HUES6 (cell line): ENCODE results near the gene RNF146.
A peak's percentile ranks its signal among the peaks of the same experiment; 100 is the strongest.

Experiments
- H3K27ac ChIP-seq: 2 replicates; pipeline ENCODE4 v1.7.0; 2013; ENCODE audit warnings: low read depth, mild to moderate bottlenecking, low read length, inconsistent platforms
- H3K27me3 ChIP-seq: 2 replicates; pipeline ENCODE4 v1.6.1; 2013; ENCODE audit warnings: low read length; ENCODE audit not compliant: control insufficient read depth, insufficient read depth
- H3K36me3 ChIP-seq: 2 replicates; pipeline ENCODE4 v1.6.1; 2013; ENCODE audit warnings: low read length; ENCODE audit not compliant: control insufficient read depth, insufficient read depth
- H3K4me1 ChIP-seq: 2 replicates; pipeline ENCODE4 v1.6.1; 2013; ENCODE audit warnings: low read length; ENCODE audit not compliant: control insufficient read depth, insufficient read depth
- H3K4me3 ChIP-seq: 2 replicates; pipeline ENCODE4 v1.5.1; 2013; ENCODE audit warnings: low read depth, low read length
- H3K9ac ChIP-seq: one replicate; pipeline ENCODE4 v1.6.1; 2013; ENCODE audit warnings: mild to moderate bottlenecking, low read length
- H3K9me3 ChIP-seq: 2 replicates; pipeline ENCODE4 v1.6.1; 2013; ENCODE audit warnings: low read depth, low read length; ENCODE audit not compliant: control insufficient read depth, insufficient read depth

The RNF146 gene

DNA sequence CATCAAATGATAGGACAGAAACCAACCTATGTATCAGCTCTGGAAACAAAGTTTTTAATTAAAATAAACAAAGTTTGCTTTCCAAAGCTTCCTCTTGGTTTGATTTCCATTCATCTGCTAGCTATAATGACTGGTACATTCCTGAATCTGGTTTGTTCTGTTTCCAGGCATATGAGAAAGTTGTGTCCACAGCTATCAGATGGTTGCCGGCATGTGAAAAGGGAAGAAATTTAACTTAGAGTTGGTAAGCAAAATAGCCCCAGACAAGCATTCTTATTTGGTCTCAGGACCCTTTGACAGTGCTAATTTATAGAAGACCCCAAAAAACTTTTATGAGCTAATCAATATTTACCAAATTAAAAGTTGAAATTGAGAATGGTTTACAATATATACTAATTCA is 3.8 kb upstream of the RNF146 start:
- no peak overlapping the region for H3K27ac ChIP-seq
- no peak overlapping the region for H3K4me3 ChIP-seq
- H3K9me3 ChIP-seq = no peaks in the 10 kb centered on the region
- no peak overlapping the region for H3K9ac ChIP-seq
- no peaks in the 10 kb centered on the region for H3K27me3 ChIP-seq
- H3K36me3 ChIP-seq = no peaks in the 10 kb centered on the region
- peaks cover 6% of the 10 kb centered on the region; the same call in 1 of the 2 replicates for H3K4me1 ChIP-seq

- H3K4me1 ChIP-seq = peaks cover 6% of the 10 kb centered on the region; the same call in 1 of the 2 replicates
- no peaks in the 10 kb centered on the region for H3K36me3 ChIP-seq
- H3K9me3 ChIP-seq = no peaks in the 10 kb centered on the region
- no peak overlapping the region for H3K4me3 ChIP-seq
- H3K9ac ChIP-seq = no peak overlapping the region
- H3K27ac ChIP-seq = no peak overlapping the region
- H3K27me3 ChIP-seq = no peaks in the 10 kb centered on the region
Observed at GRCh38 chr6:127263481-127263880, 3.2 kb upstream of the RNF146 start.

DNA sequence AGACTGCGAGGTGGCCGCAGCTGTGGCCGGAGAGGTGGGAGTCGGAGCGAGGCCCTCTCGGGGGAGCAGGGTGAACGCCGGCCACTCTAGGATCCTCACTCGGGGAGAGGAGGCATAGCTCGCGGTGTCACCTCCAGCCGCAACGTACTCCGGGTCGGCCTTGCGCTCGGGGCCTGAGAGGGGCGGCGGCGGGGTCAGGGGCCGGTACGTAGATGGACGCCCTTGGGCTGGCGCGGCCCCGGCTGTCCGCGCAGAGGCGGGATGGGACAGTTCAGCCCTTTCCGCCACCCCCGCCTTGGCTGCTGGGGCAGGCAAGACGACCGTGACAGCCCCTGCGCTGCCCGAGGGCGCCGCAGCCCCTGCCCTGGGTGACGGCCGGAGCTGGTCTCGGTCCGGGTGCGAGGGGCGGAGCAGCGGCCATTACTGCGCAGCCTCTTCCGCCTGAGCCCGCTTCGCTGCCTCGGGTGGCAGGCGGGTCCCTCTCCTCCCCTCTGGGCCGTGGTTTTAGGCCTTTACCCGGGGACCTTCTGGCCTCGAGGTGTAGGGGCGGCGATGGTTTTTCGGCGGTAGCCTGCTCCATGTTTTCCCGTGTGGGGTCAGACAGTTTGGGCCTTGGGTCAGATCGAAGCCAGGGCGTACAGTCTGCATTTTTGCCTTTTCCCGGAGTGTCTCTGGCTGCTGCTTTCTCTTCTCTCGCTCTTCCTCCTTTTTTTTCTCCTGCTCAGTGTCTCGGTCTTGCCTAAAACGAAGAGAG is 405 bp downstream of the RNF146 start:
- no peaks in the 10 kb centered on the region for H3K9me3 ChIP-seq
- no peaks in the 10 kb centered on the region for H3K36me3 ChIP-seq
- peak overlapping the region; percentile 82 for H3K4me3 ChIP-seq
- H3K4me1 ChIP-seq = peaks cover 13% of the 10 kb centered on the region; the same call in 1 of the 2 replicates
- peak overlapping the region; percentile 93 for H3K9ac ChIP-seq
- peak overlapping the region; percentile 91 for H3K27ac ChIP-seq
- H3K27me3 ChIP-seq = no peaks in the 10 kb centered on the region

- Histone ChIP-seq H3K4me3 (peak overlapping the region; percentile 82), H3K27me3 (no peaks in the 10 kb centered on the region), H3K9ac (peak overlapping the region; percentile 93), H3K4me1 (peaks cover 13% of the 10 kb centered on the region; the same call in 1 of the 2 replicates), H3K36me3 (no peaks in the 10 kb centered on the region), H3K27ac (peak overlapping the region; percentile 91), H3K9me3 (no peaks in the 10 kb centered on the region)
Observed at GRCh38 chr6:127267646-127268625, 1.3 kb downstream of the RNF146 start.

GRCh38 chr6:127272576-127272975 is 5.9 kb downstream of the RNF146 start:
- Histone ChIP-seq H3K4me3 (no peak overlapping the region), H3K36me3 (no peaks in the 10 kb centered on the region), H3K4me1 (peaks cover 7% of the 10 kb centered on the region; the same call in 1 of the 2 replicates), H3K27ac (no peak overlapping the region), H3K9me3 (no peaks in the 10 kb centered on the region), H3K9ac (no peak overlapping the region), H3K27me3 (no peaks in the 10 kb centered on the region)

- Histone ChIP-seq H3K27me3 (no peaks in the 10 kb centered on the region), H3K9me3 (no peaks in the 10 kb centered on the region), H3K9ac (no peak overlapping the region), H3K36me3 (no peaks in the 10 kb centered on the region), H3K4me3 (no peak overlapping the region), H3K4me1 (peaks cover 7% of the 10 kb centered on the region; the same call in 1 of the 2 replicates), H3K27ac (no peak overlapping the region)
Observed at GRCh38 chr6:127273499-127273898, 6.8 kb downstream of the RNF146 start.

DNA sequence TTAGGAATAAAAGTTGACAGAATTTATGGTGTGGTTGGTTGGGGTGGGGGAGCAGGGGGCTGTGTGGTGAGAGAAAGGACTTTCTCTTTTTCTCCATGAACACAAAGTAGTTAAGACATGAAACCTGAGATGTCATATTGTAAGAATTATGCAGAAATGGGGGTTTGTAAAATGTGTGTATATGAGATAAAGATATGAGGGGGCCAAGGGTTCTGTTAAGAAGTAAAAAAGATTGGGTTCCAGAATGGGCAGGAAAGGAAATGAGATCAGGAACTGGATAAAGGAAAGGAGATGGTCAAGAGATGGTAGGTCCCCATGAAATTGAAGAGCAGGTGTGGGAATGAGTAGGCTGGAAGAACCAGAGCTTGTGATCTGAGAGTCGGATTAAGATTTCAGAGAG is 9.7 kb downstream of the RNF146 start:
- H3K9me3 ChIP-seq = no peaks in the 10 kb centered on the region
- peaks cover 11% of the 10 kb centered on the region for H3K36me3 ChIP-seq
- H3K27me3 ChIP-seq = no peaks in the 10 kb centered on the region
- H3K27ac ChIP-seq = no peak overlapping the region
- H3K9ac ChIP-seq = no peak overlapping the region
- H3K4me1 ChIP-seq = no peaks in the 10 kb centered on the region
- H3K4me3 ChIP-seq = no peak overlapping the region

- no peak overlapping the region for H3K4me3 ChIP-seq
- H3K36me3 ChIP-seq = peaks cover 24% of the 10 kb centered on the region
- no peak overlapping the region for H3K27ac ChIP-seq
- H3K27me3 ChIP-seq = no peaks in the 10 kb centered on the region
- H3K9ac ChIP-seq = no peak overlapping the region
- H3K4me1 ChIP-seq = no peaks in the 10 kb centered on the region
- no peaks in the 10 kb centered on the region for H3K9me3 ChIP-seq
Observed at GRCh38 chr6:127277878-127278843, 11.5 kb downstream of the RNF146 start.

GRCh38 chr6:127279815-127280214 is 13.2 kb downstream of the RNF146 start:
- no peak overlapping the region for H3K9ac ChIP-seq
- no peak overlapping the region for H3K27ac ChIP-seq
- H3K4me3 ChIP-seq = no peak overlapping the region
- H3K36me3 ChIP-seq = peaks cover 33% of the 10 kb centered on the region
- H3K27me3 ChIP-seq = no peaks in the 10 kb centered on the region
- H3K9me3 ChIP-seq = no peaks in the 10 kb centered on the region
- H3K4me1 ChIP-seq = no peaks in the 10 kb centered on the region

- H3K4me3 ChIP-seq = no peak overlapping the region
- H3K9ac ChIP-seq = no peak overlapping the region
- H3K9me3 ChIP-seq = no peaks in the 10 kb centered on the region
- H3K27me3 ChIP-seq = no peaks in the 10 kb centered on the region
- peaks cover 56% of the 10 kb centered on the region for H3K36me3 ChIP-seq
- no peaks in the 10 kb centered on the region for H3K4me1 ChIP-seq
- no peak overlapping the region for H3K27ac ChIP-seq
Observed at GRCh38 chr6:127282184-127282583, 15.5 kb downstream of the RNF146 start.
